NCI-H128 (cell line): ENCODE results near the gene MYO15A.

Experiments used
- DNase-seq: peaks from one replicate; lab custom pipeline; 2025; ENCODE audit not compliant: unreplicated experiment; lab: John Stamatoyannopoulos, UW

Gene MYO15A

GRCh38 chr17:18184143-18185031 lies 75.8 kb downstream of the MYO15A start:
- DNase-seq: no peak

GRCh38 chr17:18185391-18185790 lies 76.8 kb downstream of the MYO15A start:
- no peak for DNase-seq

GRCh38 chr17:18185832-18186626 lies 77.5 kb downstream of the MYO15A start:
- no peak for DNase-seq

DNA sequence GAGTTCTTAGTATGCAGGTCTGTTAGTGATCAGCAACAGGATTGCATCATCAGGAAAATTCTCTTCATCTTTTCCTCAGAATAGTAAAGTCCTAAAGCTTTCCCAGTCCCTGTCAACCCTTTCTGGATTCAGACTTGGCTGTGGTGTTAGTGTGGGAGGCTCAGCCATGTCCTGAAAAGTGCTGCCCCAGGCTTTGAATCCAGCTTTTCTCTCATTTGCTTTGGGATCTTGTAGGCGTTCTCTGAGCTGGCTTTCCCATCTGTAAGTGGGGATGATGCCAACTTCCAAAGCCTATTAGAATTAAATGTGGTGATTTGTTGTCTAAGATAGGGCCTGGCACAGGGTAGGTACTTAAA lies 78.0 kb downstream of the MYO15A start:
- DNase-seq: no peak

- DNase-seq: no peak
These were observed 78.7 kb downstream of the MYO15A start for GRCh38 chr17:18187226-18187625.

- no peak for DNase-seq
These were observed 79.5 kb downstream of the MYO15A start for GRCh38 chr17:18187821-18188761.

GRCh38 chr17:18190628-18191235 lies 82.2 kb downstream of the MYO15A start:
- no peak for DNase-seq

DNA sequence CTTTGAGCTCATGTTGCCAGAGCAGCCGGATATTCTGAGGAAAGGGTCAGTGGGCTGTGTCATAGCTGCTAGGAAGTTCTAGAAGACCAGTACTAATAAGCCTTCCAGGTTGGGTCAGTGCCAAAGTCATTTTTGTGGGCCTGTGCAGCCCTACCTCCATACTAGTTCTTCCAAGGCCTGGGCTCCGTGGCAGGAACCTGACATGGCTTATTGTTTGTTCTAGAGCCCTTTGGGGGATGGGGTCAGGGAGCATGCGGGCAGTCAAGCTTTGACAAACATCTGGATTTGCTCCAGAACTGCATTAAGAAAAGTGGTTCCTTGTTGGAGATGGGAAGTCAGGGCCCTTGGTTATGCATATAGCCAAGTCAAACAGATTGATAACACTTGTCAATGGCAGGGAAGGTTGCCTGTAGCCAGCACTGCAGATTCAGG lies 82.7 kb downstream of the MYO15A start:
- DNase-seq: no peak

DNA sequence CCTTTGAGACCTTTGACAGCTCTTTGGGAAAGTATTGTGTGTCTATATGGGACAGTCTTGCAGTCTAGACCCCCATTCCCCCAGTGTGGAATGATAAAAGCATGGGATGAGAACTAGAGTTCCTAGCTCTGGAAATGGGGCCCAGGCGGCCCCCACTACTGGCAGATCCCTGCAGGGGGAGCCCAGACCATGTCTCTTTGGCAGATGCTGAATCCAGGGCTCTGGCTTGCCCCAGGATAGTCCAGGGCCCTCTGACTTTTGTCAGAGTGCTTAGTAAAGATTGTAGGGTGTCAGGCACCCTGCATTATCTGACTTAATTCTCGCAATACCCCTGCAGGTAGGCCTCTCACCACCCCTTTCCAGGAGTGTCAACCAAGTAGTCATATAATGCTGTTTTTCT lies 83.4 kb downstream of the MYO15A start:
- no peak for DNase-seq

- DNase-seq: no peak
These were observed 85.8 kb downstream of the MYO15A start for GRCh38 chr17:18194394-18194793.

- DNase-seq: no peak
These were observed 86.2 kb downstream of the MYO15A start for GRCh38 chr17:18194804-18195203.

- no peak for DNase-seq
These were observed 86.7 kb downstream of the MYO15A start for GRCh38 chr17:18195246-18195645.

GRCh38 chr17:18197535-18198194 lies 89.1 kb downstream of the MYO15A start:
- DNase-seq: no peak

DNA sequence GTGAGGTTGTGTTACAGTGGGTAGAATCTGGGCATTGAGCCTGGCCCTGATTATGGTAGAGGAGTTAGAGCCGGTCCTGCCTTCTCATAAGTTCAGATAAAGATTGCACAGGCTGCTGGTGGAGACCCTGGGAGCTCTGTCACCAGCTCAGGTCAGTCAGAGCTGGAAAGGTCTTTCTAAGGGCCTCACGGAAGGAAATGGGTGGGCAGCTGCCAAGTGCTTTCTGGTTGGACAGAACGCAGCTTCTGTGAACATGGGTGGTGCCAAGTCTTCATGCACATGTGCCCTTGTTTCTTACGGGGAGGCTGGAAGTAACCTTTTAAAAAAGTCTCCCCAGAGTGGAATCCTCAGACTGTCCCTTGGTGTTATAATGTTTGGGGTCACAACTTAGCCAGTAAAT lies 90.0 kb downstream of the MYO15A start:
- no peak for DNase-seq

GRCh38 chr17:18201108-18201507 lies 92.6 kb downstream of the MYO15A start:
- DNase-seq: no peak

GRCh38 chr17:18203308-18203707 lies 94.8 kb downstream of the MYO15A start:
- DNase-seq: no peak

DNA sequence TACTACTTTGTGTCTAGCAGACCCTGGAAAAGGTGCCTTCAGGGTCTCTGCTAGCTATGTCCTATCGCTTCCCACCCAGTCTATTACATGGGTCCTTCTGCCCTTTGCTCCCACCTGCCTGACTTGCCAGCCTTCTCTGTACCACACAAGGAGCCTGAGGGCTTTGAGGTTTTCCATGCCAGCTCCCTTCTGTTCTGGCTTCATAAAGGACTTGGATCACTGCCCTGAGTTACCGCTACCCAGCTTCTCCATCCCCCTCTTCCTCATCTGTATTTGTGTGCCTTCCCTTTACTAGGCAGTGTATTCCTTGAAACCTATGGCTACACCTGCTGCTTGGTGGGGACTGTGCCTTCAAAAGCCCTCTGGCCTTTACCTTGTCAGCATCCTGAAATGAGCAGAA lies 97.3 kb downstream of the MYO15A start:
- DNase-seq: no peak

GRCh38 chr17:18206962-18207361 lies 98.4 kb downstream of the MYO15A start:
- DNase-seq: no peak

DNA sequence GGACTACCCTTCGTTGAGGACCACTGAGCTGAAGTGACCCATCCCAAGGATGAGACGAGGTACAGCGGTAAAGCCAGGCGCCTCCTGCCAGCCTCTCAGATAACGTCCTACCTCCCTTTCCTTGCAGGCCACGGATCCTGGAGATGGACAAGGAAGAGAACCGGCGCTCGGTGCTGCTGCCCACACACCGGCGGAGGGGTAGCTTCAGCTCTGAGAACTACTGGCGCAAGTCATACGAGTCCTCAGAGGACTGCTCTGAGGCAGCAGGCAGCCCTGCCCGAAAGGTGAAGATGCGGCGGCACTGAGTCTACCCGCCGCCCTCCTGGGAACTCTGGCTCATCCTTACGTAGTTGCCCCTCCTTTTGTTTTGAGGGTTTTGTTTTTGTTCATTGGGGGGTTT lies 99.5 kb downstream of the MYO15A start:
- no peak for DNase-seq

DNA sequence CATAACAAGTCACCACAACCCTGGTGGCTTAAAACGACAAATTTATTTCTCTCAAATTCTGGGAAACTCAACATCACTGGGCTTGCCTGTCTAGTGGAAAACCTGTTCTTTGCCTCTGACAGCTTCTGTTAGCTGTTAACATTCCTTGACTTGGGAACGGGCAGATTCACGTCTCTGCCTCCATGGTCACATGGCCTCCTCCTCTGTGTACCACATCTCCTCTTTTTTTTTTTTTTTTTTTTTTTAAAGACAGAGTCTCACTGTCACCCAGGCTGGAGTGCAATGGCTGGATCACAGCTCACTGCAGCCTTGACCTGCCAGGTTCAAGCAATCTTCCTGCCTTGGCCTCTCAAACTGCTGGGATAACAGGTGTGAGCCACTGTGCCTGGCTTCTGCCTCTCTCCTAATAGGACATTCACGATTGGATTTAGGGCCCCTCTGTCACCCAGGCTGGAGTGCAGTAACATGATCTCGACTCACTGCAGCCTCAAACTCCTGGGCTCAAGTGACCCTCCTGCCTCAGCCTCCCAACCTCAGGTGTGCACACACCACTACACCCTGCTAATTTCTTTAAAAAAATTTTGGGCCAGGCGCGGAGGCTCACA lies 105.2 kb downstream of the MYO15A start:
- DNase-seq: no peak
